OCI-LY7 (cell line): ENCODE data around the gene IFITM10. TPM values are rescaled to one million over a fixed set of nuclear protein-coding genes. Genes with fewer than 3 reads are reported as not detected.

Source experiments
- BruUV-seq: library from RNA; stranded (reverse); fragments of 400-500 nt; replicated peaks from 2 replicates; lab custom pipeline; 2021; lab: Mats Ljungman, UMichigan
- CTCF ChIA-PET: fragments of 300-600 bp; sonication (Branson Sonifier 250); formaldehyde crosslinking; loops from one replicate; lab custom pipeline; 2022; ENCODE audit warnings: antibody characterized with exemption; ENCODE audit not compliant: unreplicated experiment; lab: Charles Lee
- POLR2A ChIA-PET: fragments of 300-600 bp; sonication (Branson Sonifier 250); formaldehyde crosslinking; loops from one replicate; lab custom pipeline; 2022; ENCODE audit warnings: antibody characterized with exemption; lab: Charles Lee
- DNase-seq: peaks from one replicate; pipeline ENCODE4 v3.0.0-alpha.2; 2015; ENCODE audit warnings: low spot score
- H2AFZ ChIP-seq: fragments of 200-600 bp; sonication (generic), shearing (Covaris generic); 2 replicates; pipeline ENCODE4 v1.6.1; 2014; ENCODE audit warnings: mild to moderate bottlenecking, antibody characterized with exemption, low read length, moderate library complexity
- H3K27ac ChIP-seq: fragments of 200-600 bp; sonication (generic); 2 replicates; pipeline ENCODE4 v1.5.1; 2014; ENCODE audit warnings: mixed run types, low read depth, mild to moderate bottlenecking, moderate library complexity, low read length, inconsistent platforms; ENCODE audit not compliant: poor library complexity, severe bottlenecking
- H3K36me3 ChIP-seq: fragments of 200-600 bp; sonication (generic); 2 replicates; pipeline ENCODE4 v1.6.1; 2014; ENCODE audit warnings: mild to moderate bottlenecking, antibody characterized with exemption, low read length, moderate library complexity, mixed read lengths; ENCODE audit not compliant: insufficient read depth
- H3K4me1 ChIP-seq: fragments of 200-600 bp; sonication (generic); 2 replicates; pipeline ENCODE4 v1.5.1; 2014; ENCODE audit warnings: mild to moderate bottlenecking, low read length; ENCODE audit not compliant: insufficient read depth, poor library complexity, severe bottlenecking
- H3K4me2 ChIP-seq: fragments of 200-600 bp; sonication (generic); 2 replicates; pipeline ENCODE4 v1.6.1; 2014; ENCODE audit warnings: mild to moderate bottlenecking, low read length
- H3K4me3 ChIP-seq: fragments of 200-600 bp; sonication (generic); 2 replicates; pipeline ENCODE4 v1.5.1; 2014; ENCODE audit warnings: mild to moderate bottlenecking, low read depth, low read length; ENCODE audit not compliant: poor library complexity, severe bottlenecking
- H3K79me2 ChIP-seq: fragments of 200-600 bp; sonication (generic); 2 replicates; pipeline ENCODE4 v1.6.1; 2016; ENCODE audit warnings: low read depth, mild to moderate bottlenecking, low read length, moderate library complexity, mixed read lengths; ENCODE audit not compliant: insufficient read depth
- H3K9me2 ChIP-seq: fragments of 200-600 bp; sonication (generic); 2 replicates; pipeline ENCODE4 v1.6.1; 2016; ENCODE audit warnings: mild to moderate bottlenecking, low read length, mixed read lengths; ENCODE audit not compliant: insufficient read depth
- H3K9me3 ChIP-seq: fragments of 200-600 bp; sonication (generic); 2 replicates; pipeline ENCODE4 v1.6.1; 2014; ENCODE audit warnings: mild to moderate bottlenecking, mixed run types, low read length, mixed read lengths
- H4K20me1 ChIP-seq: fragments of 200-600 bp; sonication (generic); 2 replicates; pipeline ENCODE4 v1.6.1; 2014; ENCODE audit warnings: mild to moderate bottlenecking, antibody characterized with exemption, low read length, moderate library complexity, mixed read lengths; ENCODE audit not compliant: insufficient read depth
- EZH2phosphoT487 ChIP-seq: fragments of 200-600 bp; sonication (generic); IDR thresholded peaks from 2 replicates; pipeline ENCODE4 v1.6.1; 2018; ENCODE audit warnings: low read depth, borderline replicate concordance, mild to moderate bottlenecking, mixed run types, antibody characterized with exemption, low read length, moderate library complexity, mixed read lengths
- intact Hi-C: fragments of 100-400 bp; cut with micrococcal nuclease; formaldehyde crosslinking; loops from one replicate; pipeline ENCODE4 v1.10.0; 2022; ENCODE audit not compliant: unreplicated experiment
- total RNA-seq, 2 experiments: library from RNA; depleted of rRNA in 1 of 2; stranded (reverse); fragments of >200 nt in 1 of 2; shearing (Covaris generic) in 1 of 2; gene quantifications; 2 replicates each; pipeline ENCODE4 v1.2.3, GENCODE V29; 2014 to 2022
- TF ChIP-seq, protein P1 (sequence below): fragments of 200-600 bp; sonication (generic); conservative IDR thresholded peaks from 2 replicates; pipeline ENCODE4 v1.5.1; 2014; ENCODE audit warnings: mild to moderate bottlenecking, antibody characterized with exemption, low read length, moderate library complexity, mixed read lengths

IFITM10 gene
- total RNA-seq, 2 experiments from 2014 or later: 0.30 to 0.38 TPM

DNA sequence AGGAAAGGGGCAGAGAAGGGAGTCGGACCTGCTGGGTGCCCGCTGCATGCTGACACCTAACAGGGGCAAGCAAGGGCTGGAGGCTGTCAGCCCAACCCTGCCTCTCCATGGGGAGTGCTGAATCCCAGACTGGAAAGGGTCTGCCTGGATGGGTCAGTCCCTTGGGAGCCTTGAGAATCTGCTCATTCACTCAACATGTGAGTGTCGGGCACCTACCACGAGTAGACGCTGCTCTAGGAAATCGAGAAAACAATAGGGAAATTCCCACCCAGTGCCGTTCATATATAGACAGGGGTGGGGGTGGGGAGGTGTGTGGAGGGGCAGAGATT lies 17.7 kb upstream of the IFITM10 start:
- no TSS peak for BruUV-seq
- Histone ChIP-seq H3K9me2 (no peaks in the 10 kb centered on the region), H4K20me1 (no peaks in the 10 kb centered on the region), H3K4me1 (peaks cover 13% of the 10 kb centered on the region), H3K27ac (no peak overlapping the region), H2AFZ (no peak overlapping the region), H3K9me3 (no peaks in the 10 kb centered on the region), H3K36me3 (no peaks in the 10 kb centered on the region), H3K4me3 (no peak overlapping the region), H3K79me2 (no peaks in the 10 kb centered on the region), H3K4me2 (no peak overlapping the region)
- TF ChIP-seq, protein P1, sequence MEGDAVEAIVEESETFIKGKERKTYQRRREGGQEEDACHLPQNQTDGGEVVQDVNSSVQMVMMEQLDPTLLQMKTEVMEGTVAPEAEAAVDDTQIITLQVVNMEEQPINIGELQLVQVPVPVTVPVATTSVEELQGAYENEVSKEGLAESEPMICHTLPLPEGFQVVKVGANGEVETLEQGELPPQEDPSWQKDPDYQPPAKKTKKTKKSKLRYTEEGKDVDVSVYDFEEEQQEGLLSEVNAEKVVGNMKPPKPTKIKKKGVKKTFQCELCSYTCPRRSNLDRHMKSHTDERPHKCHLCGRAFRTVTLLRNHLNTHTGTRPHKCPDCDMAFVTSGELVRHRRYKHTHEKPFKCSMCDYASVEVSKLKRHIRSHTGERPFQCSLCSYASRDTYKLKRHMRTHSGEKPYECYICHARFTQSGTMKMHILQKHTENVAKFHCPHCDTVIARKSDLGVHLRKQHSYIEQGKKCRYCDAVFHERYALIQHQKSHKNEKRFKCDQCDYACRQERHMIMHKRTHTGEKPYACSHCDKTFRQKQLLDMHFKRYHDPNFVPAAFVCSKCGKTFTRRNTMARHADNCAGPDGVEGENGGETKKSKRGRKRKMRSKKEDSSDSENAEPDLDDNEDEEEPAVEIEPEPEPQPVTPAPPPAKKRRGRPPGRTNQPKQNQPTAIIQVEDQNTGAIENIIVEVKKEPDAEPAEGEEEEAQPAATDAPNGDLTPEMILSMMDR: no peak
- TF ChIP-seq EZH2phosphoT487: no peak
- no peak for DNase-seq
- intact Hi-C loops: no loop called here
- ChIA-PET POLR2A (no interaction called here), CTCF (no interaction called here)

- no peak overlapping the region for H3K27ac ChIP-seq
- H3K79me2 ChIP-seq: no peaks in the 10 kb centered on the region
- no peaks in the 10 kb centered on the region for H3K9me3 ChIP-seq
- no TSS peak for BruUV-seq
- no peaks in the 10 kb centered on the region for H3K36me3 ChIP-seq
- ChIA-PET POLR2A (no interaction called here), CTCF (no interaction called here)
- no peaks in the 10 kb centered on the region for H4K20me1 ChIP-seq
- intact Hi-C loops: no loop called here
- H3K9me2 ChIP-seq: no peaks in the 10 kb centered on the region
- H3K4me2 ChIP-seq: no peak overlapping the region
- no peak overlapping the region for H3K4me3 ChIP-seq
- no peak for DNase-seq
- no peak overlapping the region for H2AFZ ChIP-seq
- peaks cover 18% of the 10 kb centered on the region for H3K4me1 ChIP-seq
- TF ChIP-seq, protein P1: no peak
- no peak for TF ChIP-seq EZH2phosphoT487
These were observed 17.2 kb upstream of the IFITM10 start for GRCh38 chr11:1767399-1768140.

GRCh38 chr11:1766719-1767398 lies 16.5 kb upstream of the IFITM10 start:
- no peak for DNase-seq
- Histone ChIP-seq H3K9me2 (no peaks in the 10 kb centered on the region), H3K4me2 (no peak overlapping the region), H3K9me3 (no peaks in the 10 kb centered on the region), H4K20me1 (no peaks in the 10 kb centered on the region), H3K4me1 (peaks cover 15% of the 10 kb centered on the region), H2AFZ (no peak overlapping the region), H3K4me3 (no peak overlapping the region), H3K79me2 (no peaks in the 10 kb centered on the region), H3K36me3 (no peaks in the 10 kb centered on the region), H3K27ac (no peak overlapping the region)
- no peak for TF ChIP-seq EZH2phosphoT487
- TF ChIP-seq, protein P1: no peak
- intact Hi-C loops: no loop called here
- BruUV-seq: no TSS peak
- CTCF ChIA-PET: no interaction called here
- POLR2A ChIA-PET: no interaction called here
